HepG2 (cell line): ENCODE data around the gene TRIP6. TPM values are rescaled to one million over a fixed set of nuclear protein-coding genes. Genes with fewer than 3 reads are reported as not detected.

Experiments
- ATAC-seq: fragments of 200-7000 bp; cut with Tn5 transposase; 3 replicates; pipeline ENCODE4 v1.9.1; 2020; ENCODE audit warnings: mild to moderate bottlenecking, moderate library complexity
- BruUV-seq: library from RNA; stranded (reverse); fragments of 400-500 nt; replicated peaks from 2 replicates; lab custom pipeline; 2021; lab: Mats Ljungman, UMichigan
- CTCF ChIA-PET: fragments of 300-600 bp; formaldehyde crosslinking; extraction: SDS; loops from one replicate; lab custom pipeline; 2021; ENCODE audit warnings: low total read pairs, inconsistent platforms, low intra/inter-chr PET ratio; lab: Yijun Ruan, JAX
- POLR2A ChIA-PET: fragments of 350-600 bp; sonication (Branson Sonifier 250); formaldehyde crosslinking; loops from one replicate; lab custom pipeline; 2020; ENCODE audit warnings: antibody characterized with exemption, inconsistent platforms; lab: Yijun Ruan, JAX
- DNase-seq: peaks from one replicate; pipeline ENCODE4 v3.0.0-alpha.2; 2015; ENCODE audit warnings: low spot score
- FAIRE-seq: peaks from 3 replicates; lab custom pipeline; 2011; peaks lifted over from hg19 to GRCh38; lab: Jason Lieb, UNC
- H2AFZ ChIP-seq: one replicate; pipeline ENCODE4 v1.6.1; 2011; ENCODE audit warnings: low read length, inconsistent platforms
- H3K27ac ChIP-seq: fragments of 300-600 bp; 3 replicates; pipeline ENCODE4 v1.8.0; 2011; ENCODE audit warnings: mixed run types, mild to moderate bottlenecking, mixed read lengths, low read length, inconsistent platforms; ENCODE audit not compliant: insufficient read depth; ENCODE audit errors: extremely low read length
- H3K27me3 ChIP-seq, 2 experiments: fragments of 200-600 bp in 1 of 2; 2 replicates in 1 of 2; 3 replicates in 1 of 2; pipeline versions ENCODE4 v1.6.0 to v1.8.0; 2011; ENCODE audit warnings: low read length in 2 of 2, mild to moderate bottlenecking in 2 of 2, moderate library complexity in 2 of 2, inconsistent platforms in 1 of 2; ENCODE audit not compliant: insufficient read depth in 2 of 2, control insufficient read depth in 1 of 2
- H3K36me3 ChIP-seq, 2 experiments: fragments of 200-600 bp in 1 of 2; replicated peaks in 1 of 2; 2 replicates in 1 of 2; 3 replicates in 1 of 2; pipeline versions ENCODE4 v1.5.1 to v1.8.0; 2011; ENCODE audit warnings: low read length in 2 of 2, inconsistent platforms in 1 of 2; ENCODE audit not compliant: insufficient read depth in 2 of 2, control insufficient read depth in 1 of 2
- H3K4me1 ChIP-seq: 2 replicates; pipeline ENCODE4 v1.5.1; 2012; ENCODE audit warnings: low read length, inconsistent platforms; ENCODE audit not compliant: insufficient read depth
- H3K4me2 ChIP-seq: 2 replicates; pipeline ENCODE4 v1.6.0; 2011; ENCODE audit warnings: low read depth, low read length, inconsistent platforms
- H3K4me3 ChIP-seq, 3 experiments: fragments of 200-600 bp in 1 of 3; sonication (generic), shearing (Covaris generic) in 1 of 3; replicated peaks in 1 of 3; 2 replicates each; pipeline ENCODE4 v1.5.1; 2011 to 2016; ENCODE audit warnings: low read length in 3 of 3, inconsistent platforms in 2 of 3, low read depth in 2 of 3, mild to moderate bottlenecking in 2 of 3, control low read depth in 1 of 3, mixed read lengths in 1 of 3; ENCODE audit not compliant: insufficient read depth in 1 of 3
- H3K79me2 ChIP-seq: one replicate; pipeline ENCODE4 v1.6.1; 2011; ENCODE audit warnings: low read length, inconsistent platforms; ENCODE audit not compliant: insufficient read depth
- H3K9ac ChIP-seq: 2 replicates; pipeline ENCODE4 v1.6.0; 2011; ENCODE audit warnings: mild to moderate bottlenecking, low read depth, low read length, inconsistent platforms; ENCODE audit not compliant: insufficient read depth
- H3K9me3 ChIP-seq: 2 replicates; pipeline ENCODE4 v1.5.1; 2012; ENCODE audit warnings: mild to moderate bottlenecking, low read length
- H4K20me1 ChIP-seq: 2 replicates; pipeline ENCODE4 v1.6.0; 2011; ENCODE audit warnings: inconsistent platforms, mild to moderate bottlenecking, low read length, moderate library complexity; ENCODE audit not compliant: insufficient read depth
- ARNT2 ChIP-seq: sonication (generic); formaldehyde crosslinking; IDR thresholded peaks from 2 replicates; pipeline ENCODE4 v1.8.0; 2022; ENCODE audit warnings: mild to moderate bottlenecking, low read depth, missing genetic modification reagents, moderate library complexity
- EZH2 ChIP-seq: conservative IDR thresholded peaks from 2 replicates; pipeline ENCODE4 v1.6.1; 2012; ENCODE audit warnings: mild to moderate bottlenecking, low read depth, low read length, moderate library complexity
- ISL2 ChIP-seq: sonication (generic); formaldehyde crosslinking; IDR thresholded peaks from 2 replicates; pipeline ENCODE4 v1.5.0; 2020; ENCODE audit warnings: missing genetic modification reagents
- JUN ChIP-seq: sonication (generic); formaldehyde crosslinking; IDR thresholded peaks from 2 replicates; pipeline ENCODE4 v1.4.0; 2020; ENCODE audit warnings: mild to moderate bottlenecking, missing genetic modification reagents
- NBN ChIP-seq: fragments of 450-650 bp; conservative IDR thresholded peaks from 2 replicates; pipeline ENCODE4 v1.6.1; 2017
- REL ChIP-seq: sonication (generic); formaldehyde crosslinking; conservative IDR thresholded peaks from 2 replicates; pipeline ENCODE4 v1.8.0; 2022; ENCODE audit warnings: mild to moderate bottlenecking, missing genetic modification reagents, moderate library complexity
- REST ChIP-seq, 2 experiments: IDR thresholded peaks; 2 replicates each; pipeline ENCODE4 v1.6.1; 2011 to 2012; ENCODE audit warnings: low read length in 2 of 2, borderline replicate concordance in 1 of 2, low read depth in 1 of 2, mild to moderate bottlenecking in 1 of 2, moderate library complexity in 1 of 2
- THYN1 ChIP-seq: sonication (generic); formaldehyde crosslinking; IDR thresholded peaks from 2 replicates; pipeline ENCODE4 v1.8.1; 2023; ENCODE audit warnings: low read depth, mild to moderate bottlenecking, moderate library complexity, missing genetic modification reagents, borderline replicate concordance
- ZBTB8A ChIP-seq: sonication (generic); formaldehyde crosslinking; IDR thresholded peaks from 2 replicates; pipeline ENCODE4 v1.4.0; 2020; ENCODE audit warnings: mild to moderate bottlenecking, low read depth, missing genetic modification reagents, borderline replicate concordance
- ZNF768 ChIP-seq: sonication (generic); formaldehyde crosslinking; IDR thresholded peaks from 2 replicates; pipeline ENCODE4 v1.4.0; 2020; ENCODE audit warnings: missing genetic modification reagents
- WGBS: methylation state at CpG from one replicate; pipeline ENCODE4 v1.1.6; 2017; ENCODE audit warnings: low lambda C conversion rate; 5-methylcytosine and 5-hydroxymethylcytosine counted together
- in situ Hi-C: cut with HindIII; loops from 2 replicates; pipeline ENCODE4 v1.10.0; 2017; ENCODE audit warnings: low pct_unique_long_range_greater_than_20kb; ENCODE audit not compliant: extremely low pct_ligation_motif_present
- intact Hi-C: fragments of 100-400 bp; cut with micrococcal nuclease; formaldehyde crosslinking; loops from one replicate; pipeline ENCODE4 v1.10.0; 2022; ENCODE audit not compliant: unreplicated experiment
- polyA plus RNA-seq, 8 experiments: library from polyadenylated mRNA; depleted of rRNA in 3 of 8; stranded (reverse) in 7 of 8; unstranded in 1 of 8; fragments of >200 nt; fragmentation: Illumina TruSeq in 4 of 8; extraction: Trizol in 4 of 8; gene quantifications; 2 replicates each; pipeline versions ENCODE4 v1.2.1 to v1.2.3, GENCODE V29; 2011 to 2016; ENCODE audit warnings: low read depth in 4 of 8, missing spikeins in 1 of 8, mixed read lengths in 1 of 8; ENCODE audit not compliant: insufficient read depth in 1 of 8
- total RNA-seq, 5 experiments: library from RNA; depleted of rRNA; stranded (reverse); fragments of >200 nt; fragmentation: Illumina TruSeq; extraction: Trizol; gene quantifications; 2 replicates each; pipeline ENCODE4 v1.2.3, GENCODE V29; 2016; ENCODE audit warnings: low read depth in 1 of 5
- TF ChIP-seq, protein P1 (sequence below): sonication (generic); formaldehyde crosslinking; IDR thresholded peaks from 2 replicates; pipeline ENCODE4 v1.5.0; 2020; ENCODE audit warnings: missing genetic modification reagents

Gene TRIP6
- total and polyA plus RNA-seq, 2 of the 13 experiments (the other 11 are each of a cell fraction or from before 2014, with no cell fraction given): 0.34 to 0.38 TPM

DNA sequence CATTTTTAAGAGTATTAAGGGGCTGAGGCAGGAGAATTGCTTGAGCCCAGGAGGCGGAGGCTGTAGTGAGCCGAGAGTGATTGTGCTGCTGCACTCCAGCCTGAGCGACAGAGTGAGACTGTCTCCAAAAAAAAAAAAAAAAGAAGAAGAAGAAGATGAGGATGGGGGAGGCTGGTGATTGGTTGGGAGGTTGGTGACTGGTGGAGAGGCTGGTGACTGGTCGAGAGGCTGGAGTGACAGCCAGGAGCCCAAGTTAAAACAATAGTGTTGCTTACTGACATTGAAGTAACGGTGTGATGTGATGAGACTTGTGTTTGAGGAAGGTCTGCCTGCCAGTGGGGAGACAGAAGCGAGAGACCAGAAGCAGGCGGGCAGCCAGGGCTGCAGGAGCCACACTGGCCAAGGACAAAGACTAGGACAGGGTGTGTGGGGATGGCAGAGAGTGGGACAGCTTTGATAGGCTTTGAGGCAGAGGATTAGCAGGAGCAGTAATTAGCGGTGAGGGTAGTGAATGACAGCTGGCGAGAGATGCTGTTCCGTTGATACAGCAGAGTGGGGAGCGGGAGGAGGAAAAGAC, 12.6 kb downstream of the TRIP6 start:
- Histone ChIP-seq H3K4me1 (peaks cover 49% of the 10 kb centered on the region), H4K20me1 (peaks cover 23% of the 10 kb centered on the region)

GRCh38 chr7:100880645-100881044, 13.5 kb downstream of the TRIP6 start:
- 91% methylated on average over 7 of the region's 7 CpGs for WGBS
- Histone ChIP-seq H3K27ac (no peak overlapping the region), H3K9me3 (no peaks in the 10 kb centered on the region), H3K4me3 (no peak overlapping the region), H3K9ac (no peak overlapping the region), H3K4me1 (peaks cover 58% of the 10 kb centered on the region), H4K20me1 (peaks cover 20% of the 10 kb centered on the region), H3K27me3 (peaks cover 0 to 2% of the 10 kb centered on the region in 2 experiments; a peak in 1 of 5 replicates), H3K4me2 (no peak overlapping the region), H3K79me2 (peaks cover 51% of the 10 kb centered on the region), H3K36me3 (peaks cover 34 to 79% of the 10 kb centered on the region in 2 experiments), H2AFZ (no peak overlapping the region)
- in situ Hi-C loops: loop anchor here (25.0 kb wide), 1 partner anchor 407 kb away; no protein-coding TSS in a partner anchor
- FAIRE-seq: no peak
- ChIA-PET CTCF (no interaction called here), POLR2A (no interaction called here)
- ATAC-seq: no peak
- no peak for DNase-seq
- no TSS peak for BruUV-seq
- intact Hi-C loops: no loop called here
- TF ChIP-seq JUN (CRISPR knock-in tag): no peak
- no peak for TF ChIP-seq ZNF768
- TF ChIP-seq ZBTB8A: no peak
- TF ChIP-seq THYN1 (CRISPR knock-in tag): no peak
- TF ChIP-seq ARNT2: no peak
- no peak for TF ChIP-seq REST (IDR thresholded peaks at IDR 0.05; ENCODE audit: borderline replicate concordance in 1 of 2, low read depth in 1 of 2, low read length in 2 of 2)
- TF ChIP-seq, protein P1, sequence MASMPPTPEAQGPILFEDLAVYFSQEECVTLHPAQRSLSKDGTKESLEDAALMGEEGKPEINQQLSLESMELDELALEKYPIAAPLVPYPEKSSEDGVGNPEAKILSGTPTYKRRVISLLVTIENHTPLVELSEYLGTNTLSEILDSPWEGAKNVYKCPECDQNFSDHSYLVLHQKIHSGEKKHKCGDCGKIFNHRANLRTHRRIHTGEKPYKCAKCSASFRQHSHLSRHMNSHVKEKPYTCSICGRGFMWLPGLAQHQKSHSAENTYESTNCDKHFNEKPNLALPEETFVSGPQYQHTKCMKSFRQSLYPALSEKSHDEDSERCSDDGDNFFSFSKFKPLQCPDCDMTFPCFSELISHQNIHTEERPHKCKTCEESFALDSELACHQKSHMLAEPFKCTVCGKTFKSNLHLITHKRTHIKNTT: no peak

More for the DNA sequence above, 12.6 kb downstream of the TRIP6 start:
- DNase-seq (no peak), ATAC-seq (no peak), FAIRE-seq (no peak)
- H3K4me3 ChIP-seq: no peak overlapping the region
- peaks cover 0 to 2% of the 10 kb centered on the region in 2 experiments; a peak in 1 of 5 replicates for H3K27me3 ChIP-seq
- H3K36me3 ChIP-seq: peaks cover 27 to 70% of the 10 kb centered on the region in 2 experiments
- no peak for TF ChIP-seq EZH2
- no peak for TF ChIP-seq ISL2 (CRISPR knock-in tag)
- no peak for TF ChIP-seq REL (CRISPR knock-in tag)
- no peak for TF ChIP-seq NBN
- no peak overlapping the region for H3K27ac ChIP-seq
- H3K79me2 ChIP-seq: peaks cover 55% of the 10 kb centered on the region
- WGBS: 88% methylated on average over 11 of the region's 11 CpGs
- in situ Hi-C loops (loop anchor here (25.0 kb wide), 1 partner anchor 408 kb away; no protein-coding TSS in a partner anchor), intact Hi-C loops (no loop called here)
- H3K9me3 ChIP-seq: no peaks in the 10 kb centered on the region
- H3K9ac ChIP-seq: no peak overlapping the region
- ChIA-PET POLR2A (interaction anchor here (2.9 kb wide), 1 partner anchor 10 kb away, joined by 13 read pairs; the partner anchor contains the start of gene UFSP1), CTCF (no interaction called here)
- no TSS peak for BruUV-seq
- H2AFZ ChIP-seq: no peak overlapping the region
- H3K4me2 ChIP-seq: no peak overlapping the region
